Natural killer cell (primary cell): ENCODE measurements around the gene CACNB4. TPM values are rescaled to one million over a fixed set of nuclear protein-coding genes. Genes with fewer than 3 reads are reported as not detected.

Source experiments
- ATAC-seq, 3 donors: fragments of 150-1000 bp in 2 of 3; fragments of 200-7000 bp in 1 of 3; cut with Tn5 transposase; 1 replicate in 1 of 3; 2 replicates in 2 of 3; pipeline ENCODE4 v1.10.0; 2021; ENCODE audit warnings: mild to moderate bottlenecking in 2 of 3, moderate library complexity in 2 of 3
- DNase-seq, 2 donors: peaks; one replicate each; pipeline versions ENCODE4 v3.0.0 to v3.0.0-alpha.2; 2013 to 2021; ENCODE audit warnings: mixed read lengths in 1 of 2
- H3K27ac ChIP-seq: one replicate; pipeline ENCODE4 v1.5.1; 2013; ENCODE audit warnings: mild to moderate bottlenecking, low read length
- H3K27me3 ChIP-seq: one replicate; pipeline ENCODE4 v1.6.1; 2013; ENCODE audit warnings: low read length; ENCODE audit not compliant: control insufficient read depth, insufficient read depth
- H3K36me3 ChIP-seq: one replicate; pipeline ENCODE4 v1.6.1; 2013; ENCODE audit warnings: low read length; ENCODE audit not compliant: control insufficient read depth, insufficient read depth
- H3K4me1 ChIP-seq: one replicate; pipeline ENCODE4 v1.6.1; 2013; ENCODE audit warnings: low read length; ENCODE audit not compliant: control insufficient read depth, insufficient read depth
- H3K4me3 ChIP-seq: one replicate; pipeline ENCODE4 v1.5.1; 2013; ENCODE audit warnings: low read length
- H3K9me3 ChIP-seq: one replicate; pipeline ENCODE4 v1.6.1; 2013; ENCODE audit warnings: low read length; ENCODE audit not compliant: control insufficient read depth, insufficient read depth
- H3K27ac Mint-ChIP-seq, 2 donors: one replicate each; pipeline ENCODE4 v1.8.0; 2022; ENCODE audit warnings: mild to moderate bottlenecking in 2 of 2, mixed read lengths in 2 of 2, moderate library complexity in 1 of 2
- H3K27me3 Mint-ChIP-seq, 2 donors: one replicate each; pipeline ENCODE4 v1.8.0; 2022; ENCODE audit warnings: low read depth in 2 of 2, mixed read lengths in 2 of 2
- H3K36me3 Mint-ChIP-seq: one replicate; pipeline ENCODE4 v1.8.0; 2022; ENCODE audit warnings: mixed read lengths
- H3K4me1 Mint-ChIP-seq, 2 donors: one replicate each; pipeline ENCODE4 v1.8.0; 2022; ENCODE audit warnings: mixed read lengths in 2 of 2
- H3K4me3 Mint-ChIP-seq: one replicate; pipeline ENCODE4 v1.8.0; 2022; ENCODE audit warnings: mild to moderate bottlenecking, moderate library complexity, mixed read lengths
- H3K9me3 Mint-ChIP-seq, 2 donors: one replicate each; pipeline ENCODE4 v1.8.0; 2022; ENCODE audit warnings: mixed read lengths in 2 of 2
- CTCF ChIP-seq: fragments of 200-600 bp; IDR thresholded peaks from one replicate; pipeline ENCODE4 v1.8.0; 2022; ENCODE audit warnings: antibody characterized with exemption
- WGBS: methylation state at CpG from one replicate; pipeline ENCODE4 v1.1.7; 2013; ENCODE audit warnings: missing lambda C conversion rate; ENCODE audit not compliant: insufficient coverage; 5-methylcytosine and 5-hydroxymethylcytosine counted together
- intact Hi-C: fragments of 100-400 bp; cut with micrococcal nuclease; formaldehyde crosslinking; loops from one replicate; pipeline ENCODE4 v1.14.2; 2022
- total RNA-seq, 4 donors: library from RNA; stranded (reverse); fragments of 120-200 nt in 1 of 4; gene quantifications; one replicate each; pipeline versions ENCODE4 v1.2.3 to v1.2.4, GENCODE V29; 2013 to 2022

The CACNB4 gene
- total RNA-seq, 3 donors from 2014 or later (not counting 1 experiment from before 2014, with no cell fraction given) = 0.56 to 0.93 (median 0.73) TPM

- Mint-ChIP-seq H3K27me3 (peaks cover 18 to 19% of the 10 kb centered on the region in 2 donors), H3K27ac (no peak overlapping the region), H3K4me1 (peaks cover 18 to 20% of the 10 kb centered on the region in 2 donors), H3K36me3 (no peaks in the 10 kb centered on the region), H3K4me3 (no peak overlapping the region), H3K9me3 (no peaks in the 10 kb centered on the region)
- H3K27me3 ChIP-seq = peaks cover 22% of the 10 kb centered on the region
- no peak overlapping the region for H3K27ac ChIP-seq
- DNase-seq = no peak
- WGBS = 100% methylated on average over 1 of the region's 3 CpGs
- intact Hi-C loops = no loop called here
- H3K9me3 ChIP-seq = no peaks in the 10 kb centered on the region
- peaks cover 10% of the 10 kb centered on the region for H3K4me1 ChIP-seq
- no peak overlapping the region for H3K4me3 ChIP-seq
- TF ChIP-seq CTCF = no peak
- no peak for ATAC-seq
- H3K36me3 ChIP-seq = no peaks in the 10 kb centered on the region
Observed at GRCh38 chr2:152103271-152103670, 4.4 kb upstream of the CACNB4 start.

GRCh38 chr2:152100961-152101360 lies 2.1 kb upstream of the CACNB4 start:
- ATAC-seq = no peak
- no peaks in the 10 kb centered on the region for H3K36me3 Mint-ChIP-seq
- peaks cover 26 to 29% of the 10 kb centered on the region in 2 donors for H3K27me3 Mint-ChIP-seq
- Histone ChIP-seq H3K4me3 (no peak overlapping the region), H3K4me1 (peaks cover 17% of the 10 kb centered on the region), H3K9me3 (no peaks in the 10 kb centered on the region), H3K36me3 (no peaks in the 10 kb centered on the region), H3K27ac (no peak overlapping the region), H3K27me3 (peaks cover 24% of the 10 kb centered on the region)
- H3K4me3 Mint-ChIP-seq = peak overlapping the region; percentile 5
- H3K27ac Mint-ChIP-seq = no peak overlapping the region
- H3K9me3 Mint-ChIP-seq = no peaks in the 10 kb centered on the region
- WGBS = 85% methylated on average over 2 of the region's 2 CpGs
- DNase-seq = no peak
- peaks cover 30 to 31% of the 10 kb centered on the region in 2 donors for H3K4me1 Mint-ChIP-seq
- intact Hi-C loops = no loop called here
- TF ChIP-seq CTCF = no peak

GRCh38 chr2:152099367-152100050 lies 665 bp upstream of the CACNB4 start:
- H3K4me3 ChIP-seq = peak overlapping the region; percentile 42
- WGBS = 2% methylated on average over 13 of the region's 19 CpGs
- peaks cover 29% of the 10 kb centered on the region in 2 donors for H3K27me3 Mint-ChIP-seq

More at GRCh38 chr2:152099367-152100050, 665 bp upstream of the CACNB4 start:
- no peak overlapping the region for H3K27ac ChIP-seq
- intact Hi-C loops = no loop called here
- H3K9me3 ChIP-seq = no peaks in the 10 kb centered on the region
- H3K27ac Mint-ChIP-seq = peak overlapping the region in 1 of 2 donors; percentile 15
- H3K36me3 Mint-ChIP-seq = no peaks in the 10 kb centered on the region
- H3K9me3 Mint-ChIP-seq = no peaks in the 10 kb centered on the region
- peak in 1 of 2 donors; percentile 7 for DNase-seq
- ATAC-seq = peak in 2 of 3 donors; percentile 12 to 33
- peaks cover 17% of the 10 kb centered on the region for H3K4me1 ChIP-seq
- peaks cover 24% of the 10 kb centered on the region for H3K27me3 ChIP-seq
- no peaks in the 10 kb centered on the region for H3K36me3 ChIP-seq
- TF ChIP-seq CTCF = no peak
- peak overlapping the region; percentile 88 for H3K4me3 Mint-ChIP-seq
- peaks cover 30 to 31% of the 10 kb centered on the region in 2 donors for H3K4me1 Mint-ChIP-seq
